ENCODE data around the gene TPD52L3.

TPD52L3 gene

DNA sequence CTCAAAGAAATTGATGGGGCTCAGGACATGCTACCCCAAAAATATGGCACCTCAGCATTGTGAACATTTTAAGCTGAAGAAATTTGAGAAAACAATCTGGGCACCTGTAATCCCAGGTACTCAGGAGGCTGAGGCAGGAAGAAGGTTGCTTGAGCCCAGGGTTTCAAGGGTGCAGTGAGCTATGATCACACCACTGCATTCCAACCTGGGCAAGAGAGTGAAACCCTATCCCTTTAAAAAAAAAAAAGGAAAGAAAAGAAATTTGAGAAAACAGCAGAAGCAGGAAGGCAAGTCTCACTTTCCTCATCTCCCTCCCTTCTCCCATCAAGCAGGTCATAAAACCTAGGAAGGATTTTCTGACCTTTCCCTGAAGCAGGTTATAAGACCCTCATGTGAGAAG is 23.6 kb downstream of the TPD52L3 start:
- TF ChIP-seq TEAD4 (IDR thresholded peaks at IDR 0.05), result peak; percentile 74
- no peak for TF ChIP-seq CREB1 (IDR thresholded peaks at IDR 0.05; ENCODE audit: low read depth)
- TF ChIP-seq, protein P1, sequence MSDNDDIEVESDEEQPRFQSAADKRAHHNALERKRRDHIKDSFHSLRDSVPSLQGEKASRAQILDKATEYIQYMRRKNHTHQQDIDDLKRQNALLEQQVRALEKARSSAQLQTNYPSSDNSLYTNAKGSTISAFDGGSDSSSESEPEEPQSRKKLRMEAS (IDR thresholded peaks at IDR 0.05), result no peak
- TF ChIP-seq ZBTB7A (IDR thresholded peaks at IDR 0.05; ENCODE audit: low read depth), result no peak
- TF ChIP-seq, protein P2, sequence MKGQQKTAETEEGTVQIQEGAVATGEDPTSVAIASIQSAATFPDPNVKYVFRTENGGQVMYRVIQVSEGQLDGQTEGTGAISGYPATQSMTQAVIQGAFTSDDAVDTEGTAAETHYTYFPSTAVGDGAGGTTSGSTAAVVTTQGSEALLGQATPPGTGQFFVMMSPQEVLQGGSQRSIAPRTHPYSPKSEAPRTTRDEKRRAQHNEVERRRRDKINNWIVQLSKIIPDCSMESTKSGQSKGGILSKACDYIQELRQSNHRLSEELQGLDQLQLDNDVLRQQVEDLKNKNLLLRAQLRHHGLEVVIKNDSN (IDR thresholded peaks at IDR 0.05), result no peak
- TF ChIP-seq EP300 (IDR thresholded peaks at IDR 0.05; ENCODE audit: borderline replicate concordance), result no peak
- TF ChIP-seq FOXM1 (IDR thresholded peaks at IDR 0.05; ENCODE audit: borderline replicate concordance, low read depth), result no peak
- no peak for TF ChIP-seq YY1 (IDR thresholded peaks at IDR 0.05; ENCODE audit: low read depth)

DNA sequence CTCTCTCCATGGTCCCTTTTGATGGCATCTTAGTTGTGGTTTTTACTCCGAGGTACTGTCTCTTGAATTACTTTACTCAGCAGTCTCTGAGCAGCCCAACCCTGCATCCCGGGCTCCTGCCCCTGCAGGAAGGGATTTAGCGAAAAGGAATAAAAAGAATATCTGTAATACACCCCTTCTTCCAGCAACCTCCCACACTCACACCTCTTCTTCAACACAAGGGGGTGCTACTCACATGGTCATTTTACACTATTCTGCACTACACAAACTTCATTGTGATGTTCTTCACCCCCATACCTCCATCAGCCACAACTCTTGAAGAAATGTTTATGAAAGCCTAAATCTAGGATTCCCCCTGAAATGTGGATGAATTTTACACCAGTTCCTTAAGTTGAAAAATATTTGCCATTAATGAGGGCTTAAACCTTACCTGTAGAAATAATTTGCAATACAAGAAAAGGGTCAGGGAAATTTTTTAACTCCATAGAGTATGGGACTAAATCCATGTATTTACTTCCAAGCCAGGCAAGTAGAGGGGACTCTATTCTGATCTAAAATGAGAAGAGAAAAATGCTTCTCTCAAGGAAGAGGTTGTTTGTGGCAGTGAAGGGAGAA is 26.0 kb downstream of the TPD52L3 start:
- no peak for TF ChIP-seq CEBPB (IDR thresholded peaks at IDR 0.05)
- peak; percentile 88 for TF ChIP-seq RAD21 (IDR thresholded peaks at IDR 0.05; ENCODE audit: low read depth)

DNA sequence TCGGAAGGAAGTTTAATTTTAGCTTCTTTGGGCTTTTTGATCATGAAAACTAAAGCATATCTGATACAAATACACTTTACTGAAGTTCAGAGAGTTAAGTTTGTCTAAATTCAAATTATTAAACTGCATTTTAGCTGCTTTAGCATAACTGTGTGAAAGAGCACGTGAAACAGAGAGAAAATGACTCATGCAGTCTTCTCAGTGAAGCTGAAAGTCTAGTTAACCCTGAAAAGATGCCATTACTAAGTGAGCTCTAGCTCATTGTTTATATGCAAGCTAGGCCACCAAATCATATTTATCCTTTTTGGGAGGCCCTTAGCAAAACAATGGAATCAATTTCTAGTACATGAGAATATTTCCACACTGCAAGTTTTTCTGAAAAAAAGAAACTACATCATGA is 27.6 kb downstream of the TPD52L3 start:
- TF ChIP-seq NFIC (IDR thresholded peaks at IDR 0.05), result no peak
- TF ChIP-seq TEAD4 (IDR thresholded peaks at IDR 0.05), result no peak
- TF ChIP-seq ZBTB7A (IDR thresholded peaks at IDR 0.05; ENCODE audit: low read depth), result no peak
- TF ChIP-seq, protein P3, sequence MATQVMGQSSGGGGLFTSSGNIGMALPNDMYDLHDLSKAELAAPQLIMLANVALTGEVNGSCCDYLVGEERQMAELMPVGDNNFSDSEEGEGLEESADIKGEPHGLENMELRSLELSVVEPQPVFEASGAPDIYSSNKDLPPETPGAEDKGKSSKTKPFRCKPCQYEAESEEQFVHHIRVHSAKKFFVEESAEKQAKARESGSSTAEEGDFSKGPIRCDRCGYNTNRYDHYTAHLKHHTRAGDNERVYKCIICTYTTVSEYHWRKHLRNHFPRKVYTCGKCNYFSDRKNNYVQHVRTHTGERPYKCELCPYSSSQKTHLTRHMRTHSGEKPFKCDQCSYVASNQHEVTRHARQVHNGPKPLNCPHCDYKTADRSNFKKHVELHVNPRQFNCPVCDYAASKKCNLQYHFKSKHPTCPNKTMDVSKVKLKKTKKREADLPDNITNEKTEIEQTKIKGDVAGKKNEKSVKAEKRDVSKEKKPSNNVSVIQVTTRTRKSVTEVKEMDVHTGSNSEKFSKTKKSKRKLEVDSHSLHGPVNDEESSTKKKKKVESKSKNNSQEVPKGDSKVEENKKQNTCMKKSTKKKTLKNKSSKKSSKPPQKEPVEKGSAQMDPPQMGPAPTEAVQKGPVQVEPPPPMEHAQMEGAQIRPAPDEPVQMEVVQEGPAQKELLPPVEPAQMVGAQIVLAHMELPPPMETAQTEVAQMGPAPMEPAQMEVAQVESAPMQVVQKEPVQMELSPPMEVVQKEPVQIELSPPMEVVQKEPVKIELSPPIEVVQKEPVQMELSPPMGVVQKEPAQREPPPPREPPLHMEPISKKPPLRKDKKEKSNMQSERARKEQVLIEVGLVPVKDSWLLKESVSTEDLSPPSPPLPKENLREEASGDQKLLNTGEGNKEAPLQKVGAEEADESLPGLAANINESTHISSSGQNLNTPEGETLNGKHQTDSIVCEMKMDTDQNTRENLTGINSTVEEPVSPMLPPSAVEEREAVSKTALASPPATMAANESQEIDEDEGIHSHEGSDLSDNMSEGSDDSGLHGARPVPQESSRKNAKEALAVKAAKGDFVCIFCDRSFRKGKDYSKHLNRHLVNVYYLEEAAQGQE (IDR thresholded peaks at IDR 0.05; ENCODE audit: low read depth), result no peak
- TF ChIP-seq TAF1 (IDR thresholded peaks at IDR 0.05; ENCODE audit: low read depth), result no peak
- no peak for TF ChIP-seq RAD21 (IDR thresholded peaks at IDR 0.05; ENCODE audit: low read depth)
- TF ChIP-seq YY1 (IDR thresholded peaks at IDR 0.05; ENCODE audit: low read depth), result no peak
- TF ChIP-seq, protein P1 (IDR thresholded peaks at IDR 0.05), result no peak
- TF ChIP-seq CEBPB (IDR thresholded peaks at IDR 0.05), result no peak
- TF ChIP-seq EP300 (IDR thresholded peaks at IDR 0.05; ENCODE audit: borderline replicate concordance), result no peak

DNA sequence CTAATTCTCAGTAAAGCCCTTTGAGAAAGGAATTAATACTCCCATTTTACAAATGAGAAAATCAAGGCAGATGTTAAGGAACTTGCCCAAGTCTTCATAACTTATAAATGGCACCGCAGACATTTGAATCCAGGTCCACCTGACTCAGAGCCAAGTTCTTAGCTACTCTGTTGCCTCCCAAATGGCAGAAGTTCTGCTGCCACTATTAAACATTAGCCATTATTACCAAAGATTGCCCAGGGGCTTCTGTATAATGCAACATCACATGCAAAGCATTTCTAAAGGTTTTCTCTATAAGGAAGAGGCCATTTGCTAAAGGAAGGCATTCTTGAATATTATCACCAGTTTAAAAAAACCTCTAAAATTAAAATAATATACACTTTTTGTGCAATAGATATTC is 28.3 kb downstream of the TPD52L3 start:
- TF ChIP-seq, protein P2 (IDR thresholded peaks at IDR 0.05), result no peak
- no peak for TF ChIP-seq EP300 (IDR thresholded peaks at IDR 0.05; ENCODE audit: borderline replicate concordance)
- TF ChIP-seq RAD21 (IDR thresholded peaks at IDR 0.05; ENCODE audit: low read depth), result no peak
- no peak for TF ChIP-seq TEAD4 (IDR thresholded peaks at IDR 0.05)
- TF ChIP-seq, protein P3 (IDR thresholded peaks at IDR 0.05; ENCODE audit: low read depth), result no peak
- no peak for TF ChIP-seq YY1 (IDR thresholded peaks at IDR 0.05; ENCODE audit: low read depth)
- TF ChIP-seq TCF12 (IDR thresholded peaks at IDR 0.05; ENCODE audit: low read depth), result no peak
- TF ChIP-seq, protein P1 (IDR thresholded peaks at IDR 0.05), result no peak
- TF ChIP-seq CREB1 (IDR thresholded peaks at IDR 0.05; ENCODE audit: low read depth), result no peak
- TF ChIP-seq NFIC (IDR thresholded peaks at IDR 0.05), result no peak
- TF ChIP-seq CEBPB (IDR thresholded peaks at IDR 0.05), result no peak
- no peak for TF ChIP-seq EGR1 (IDR thresholded peaks at IDR 0.05)
- TF ChIP-seq ZBTB7A (IDR thresholded peaks at IDR 0.05; ENCODE audit: low read depth), result no peak
- no peak for TF ChIP-seq FOXM1 (IDR thresholded peaks at IDR 0.05; ENCODE audit: borderline replicate concordance, low read depth)
- TF ChIP-seq TAF1 (IDR thresholded peaks at IDR 0.05; ENCODE audit: low read depth), result no peak

DNA sequence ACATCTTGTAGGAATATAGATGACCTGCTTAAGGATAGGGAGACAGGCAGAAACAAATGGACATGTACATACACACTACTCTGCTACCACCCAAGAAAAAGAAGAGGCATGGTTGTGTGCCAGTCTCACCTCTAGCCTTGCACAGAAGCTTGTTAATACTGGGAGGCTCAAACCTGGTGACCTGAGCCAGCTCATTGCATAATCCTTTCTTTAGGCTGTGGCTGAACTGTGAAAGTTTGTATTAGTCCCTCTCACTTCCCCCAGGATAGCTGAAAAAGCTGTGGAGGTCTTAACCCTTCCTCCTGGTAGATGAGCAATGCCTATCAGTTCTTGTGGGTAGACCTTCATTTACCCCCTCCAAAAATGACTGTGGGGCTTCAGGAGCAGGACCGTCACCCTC is 28.7 kb downstream of the TPD52L3 start:
- TF ChIP-seq FOXM1 (IDR thresholded peaks at IDR 0.05; ENCODE audit: borderline replicate concordance, low read depth) (no peak), TAF1 (IDR thresholded peaks at IDR 0.05; ENCODE audit: low read depth) (no peak), RAD21 (IDR thresholded peaks at IDR 0.05; ENCODE audit: low read depth) (no peak), EGR1 (IDR thresholded peaks at IDR 0.05) (no peak), TEAD4 (IDR thresholded peaks at IDR 0.05) (no peak), NFIC (IDR thresholded peaks at IDR 0.05) (no peak), EP300 (IDR thresholded peaks at IDR 0.05; ENCODE audit: borderline replicate concordance) (no peak), CEBPB (IDR thresholded peaks at IDR 0.05) (no peak), ZBTB7A (IDR thresholded peaks at IDR 0.05; ENCODE audit: low read depth) (no peak)
- TF ChIP-seq, protein P2 (IDR thresholded peaks at IDR 0.05), result no peak
- TF ChIP-seq, protein P3 (IDR thresholded peaks at IDR 0.05; ENCODE audit: low read depth), result no peak
- TF ChIP-seq, protein P1 (IDR thresholded peaks at IDR 0.05), result no peak
